Activated naive CD4-positive, alpha-beta T cell treated with anti-CD3 and anti-CD28 coated beads for 36 hours (primary cell): ENCODE data around the gene ZNF205. TPM values are rescaled to one million over a fixed set of nuclear protein-coding genes. Genes with fewer than 3 reads are reported as not detected.
A peak's percentile ranks its signal among the peaks of the same experiment; 100 is the strongest.

Experiments used
- CTCF ChIA-PET: fragments of 350-600 bp; sonication (Branson Sonifier 250); formaldehyde crosslinking; loops from one replicate; lab custom pipeline; 2021; ENCODE audit warnings: antibody characterized with exemption; lab: Charles Lee
- DNase-seq: peaks from one replicate; pipeline ENCODE4 v3.0.0-alpha.2; 2020
- H3K27ac Mint-ChIP-seq: one replicate; pipeline ENCODE4 v1.8.0; 2021; ENCODE audit warnings: mild to moderate bottlenecking, mixed read lengths
- H3K27me3 Mint-ChIP-seq: one replicate; pipeline ENCODE4 v1.8.0; 2021; ENCODE audit warnings: low read depth, mixed read lengths
- H3K36me3 Mint-ChIP-seq: one replicate; pipeline ENCODE4 v1.8.0; 2021; ENCODE audit warnings: low read depth, mixed read lengths
- H3K4me1 Mint-ChIP-seq: one replicate; pipeline ENCODE4 v1.8.0; 2021; ENCODE audit warnings: low read depth, mixed read lengths
- H3K4me3 Mint-ChIP-seq: one replicate; pipeline ENCODE4 v1.8.0; 2021; ENCODE audit warnings: mild to moderate bottlenecking, moderate library complexity, mixed read lengths
- H3K9me3 Mint-ChIP-seq: one replicate; pipeline ENCODE4 v1.8.0; 2021; ENCODE audit warnings: mixed read lengths
- intact Hi-C: fragments of 100-400 bp; cut with micrococcal nuclease; formaldehyde crosslinking; loops from one replicate; pipeline ENCODE4 v1.15.1; 2023
- total RNA-seq, 2 experiments: library from RNA; stranded (reverse); gene quantifications; one replicate each; pipeline ENCODE4 v1.2.3, GENCODE V29; 2021

ZNF205 gene
- total RNA-seq, 2 experiments from 2014 or later, result 0.25 TPM; not detected in 1

GRCh38 chr16:3113765-3114479, 1.5 kb downstream of the ZNF205 start:
- CTCF ChIA-PET, result interaction anchor here (0.7 to 3.0 kb wide), 7 partner anchors 8 to 111 kb away, joined by 3 to 9 read pairs (median 4); no protein-coding TSS in a partner anchor
- Mint-ChIP-seq H3K4me3 (no peak overlapping the region), H3K36me3 (no peaks in the 10 kb centered on the region), H3K9me3 (no peaks in the 10 kb centered on the region), H3K27me3 (peaks cover 7% of the 10 kb centered on the region), H3K27ac (no peak overlapping the region), H3K4me1 (no peaks in the 10 kb centered on the region)
- intact Hi-C loops, result no loop called here
- no peak for DNase-seq

GRCh38 chr16:3115003-3115402, 2.6 kb downstream of the ZNF205 start:
- peaks cover 7% of the 10 kb centered on the region for H3K27me3 Mint-ChIP-seq
- H3K36me3 Mint-ChIP-seq, result no peaks in the 10 kb centered on the region
- H3K4me3 Mint-ChIP-seq, result no peak overlapping the region
- intact Hi-C loops, result no loop called here
- DNase-seq, result no peak
- no peaks in the 10 kb centered on the region for H3K9me3 Mint-ChIP-seq
- no peak overlapping the region for H3K27ac Mint-ChIP-seq
- H3K4me1 Mint-ChIP-seq, result no peaks in the 10 kb centered on the region
- CTCF ChIA-PET, result interaction anchor here (0.8 to 1.2 kb wide), 2 partner anchors 13 to 14 kb away, joined by 4 to 7 read pairs; no protein-coding TSS in a partner anchor

- H3K9me3 Mint-ChIP-seq, result no peaks in the 10 kb centered on the region
- no peak overlapping the region for H3K27ac Mint-ChIP-seq
- no peaks in the 10 kb centered on the region for H3K36me3 Mint-ChIP-seq
- peaks cover 7% of the 10 kb centered on the region for H3K27me3 Mint-ChIP-seq
- H3K4me3 Mint-ChIP-seq, result no peak overlapping the region
- no peaks in the 10 kb centered on the region for H3K4me1 Mint-ChIP-seq
- DNase-seq, result no peak
- CTCF ChIA-PET, result interaction anchor here (1.2 kb wide), 1 partner anchor 14 kb away, joined by 7 read pairs; no protein-coding TSS in a partner anchor
- intact Hi-C loops, result no loop called here
These were observed 3.2 kb downstream of the ZNF205 start for GRCh38 chr16:3115561-3115960.

- Mint-ChIP-seq H3K36me3 (no peaks in the 10 kb centered on the region), H3K27me3 (peaks cover 2% of the 10 kb centered on the region), H3K4me1 (no peaks in the 10 kb centered on the region), H3K9me3 (no peaks in the 10 kb centered on the region), H3K27ac (no peak overlapping the region), H3K4me3 (no peak overlapping the region)
- no peak for DNase-seq
- CTCF ChIA-PET, result interaction anchor here (1.1 to 1.2 kb wide), 2 partner anchors 16 to 23 kb away, joined by 4 to 5 read pairs; no protein-coding TSS in a partner anchor
- intact Hi-C loops, result no loop called here
These were observed 5.9 kb downstream of the ZNF205 start for GRCh38 chr16:3118204-3118790.

GRCh38 chr16:3118846-3119245, 6.5 kb downstream of the ZNF205 start:
- CTCF ChIA-PET, result interaction anchor here (1.3 kb wide), 1 partner anchor 11 kb away, joined by 3 read pairs; no protein-coding TSS in a partner anchor
- DNase-seq, result no peak
- Mint-ChIP-seq H3K4me3 (no peak overlapping the region), H3K4me1 (peaks cover 5% of the 10 kb centered on the region), H3K27ac (no peak overlapping the region), H3K36me3 (no peaks in the 10 kb centered on the region), H3K27me3 (peaks cover under 1% of the 10 kb centered on the region), H3K9me3 (no peaks in the 10 kb centered on the region)
- intact Hi-C loops, result no loop called here

GRCh38 chr16:3119286-3119685, 6.9 kb downstream of the ZNF205 start:
- CTCF ChIA-PET, result interaction anchor here (1.3 to 1.8 kb wide), 2 partner anchors 10 to 18 kb away, joined by 3 to 6 read pairs; no protein-coding TSS in a partner anchor
- no peaks in the 10 kb centered on the region for H3K36me3 Mint-ChIP-seq

GRCh38 chr16:3119701-3120408, 7.5 kb downstream of the ZNF205 start:
- H3K27ac Mint-ChIP-seq, result no peak overlapping the region
- no peaks in the 10 kb centered on the region for H3K9me3 Mint-ChIP-seq

More at GRCh38 chr16:3119286-3119685, 6.9 kb downstream of the ZNF205 start:
- DNase-seq, result no peak
- no peaks in the 10 kb centered on the region for H3K27me3 Mint-ChIP-seq
- H3K9me3 Mint-ChIP-seq, result no peaks in the 10 kb centered on the region
- intact Hi-C loops, result no loop called here
- no peak overlapping the region for H3K4me3 Mint-ChIP-seq
- no peak overlapping the region for H3K27ac Mint-ChIP-seq
- peaks cover 5% of the 10 kb centered on the region for H3K4me1 Mint-ChIP-seq

GRCh38 chr16:3120435-3120834, 8.0 kb downstream of the ZNF205 start:
- no peak overlapping the region for H3K27ac Mint-ChIP-seq
- peaks cover 11% of the 10 kb centered on the region for H3K4me1 Mint-ChIP-seq
- H3K9me3 Mint-ChIP-seq, result no peaks in the 10 kb centered on the region
- H3K4me3 Mint-ChIP-seq, result no peak overlapping the region
- no peak for DNase-seq
- no peaks in the 10 kb centered on the region for H3K36me3 Mint-ChIP-seq
- intact Hi-C loops, result no loop called here
- H3K27me3 Mint-ChIP-seq, result no peaks in the 10 kb centered on the region
- CTCF ChIA-PET, result interaction anchor here (1.8 to 2.6 kb wide), 2 partner anchors 19 to 89 kb away, joined by 6 to 10 read pairs; no protein-coding TSS in a partner anchor

More at GRCh38 chr16:3119701-3120408, 7.5 kb downstream of the ZNF205 start:
- CTCF ChIA-PET, result interaction anchor here (1.3 to 1.8 kb wide), 2 partner anchors 10 to 19 kb away, joined by 3 to 6 read pairs; no protein-coding TSS in a partner anchor
- no peak for DNase-seq
- H3K4me1 Mint-ChIP-seq, result peaks cover 8% of the 10 kb centered on the region
- no peak overlapping the region for H3K4me3 Mint-ChIP-seq
- H3K27me3 Mint-ChIP-seq, result no peaks in the 10 kb centered on the region
- intact Hi-C loops, result no loop called here
- H3K36me3 Mint-ChIP-seq, result no peaks in the 10 kb centered on the region

GRCh38 chr16:3121851-3122467, 9.6 kb downstream of the ZNF205 start:
- DNase-seq, result no peak
- CTCF ChIA-PET, result interaction anchor here (1.3 to 2.6 kb wide), 4 partner anchors 8 to 90 kb away, joined by 3 to 10 read pairs (median 6); no protein-coding TSS in a partner anchor
- Mint-ChIP-seq H3K4me3 (no peak overlapping the region), H3K4me1 (peaks cover 18% of the 10 kb centered on the region), H3K27me3 (no peaks in the 10 kb centered on the region), H3K9me3 (no peaks in the 10 kb centered on the region), H3K27ac (no peak overlapping the region), H3K36me3 (peaks cover 2% of the 10 kb centered on the region)
- intact Hi-C loops, result no loop called here

GRCh38 chr16:3122926-3123570, 10.7 kb downstream of the ZNF205 start:
- no peak for DNase-seq
- H3K9me3 Mint-ChIP-seq, result no peaks in the 10 kb centered on the region
- H3K4me3 Mint-ChIP-seq, result peak overlapping the region; percentile 96
- H3K27ac Mint-ChIP-seq, result no peak overlapping the region
- intact Hi-C loops, result no loop called here
- CTCF ChIA-PET, result interaction anchor here (0.7 to 2.6 kb wide), 5 partner anchors 9 to 91 kb away, joined by 3 to 10 read pairs (median 3); no protein-coding TSS in a partner anchor
- peaks cover 29% of the 10 kb centered on the region for H3K4me1 Mint-ChIP-seq
- peaks cover 5% of the 10 kb centered on the region for H3K36me3 Mint-ChIP-seq
- H3K27me3 Mint-ChIP-seq, result no peaks in the 10 kb centered on the region
